NCI-H2107 treated with DMSO at 0.1 percent for 48 hours (cell line): ENCODE data around the gene JPH4.

ENCODE experiments used
- DNase-seq: peaks from one replicate; lab custom pipeline; 2025; ENCODE audit not compliant: unreplicated experiment; lab: John Stamatoyannopoulos, UW

JPH4 gene

GRCh38 chr14:23532658-23533057 is 45.9 kb downstream of the JPH4 start:
- DNase-seq, result no peak

GRCh38 chr14:23531391-23531790 is 47.2 kb downstream of the JPH4 start:
- no peak for DNase-seq

GRCh38 chr14:23530375-23531055 is 48.1 kb downstream of the JPH4 start:
- no peak for DNase-seq

- DNase-seq, result no peak
Measured at GRCh38 chr14:23529016-23529415, 49.6 kb downstream of the JPH4 start.

GRCh38 chr14:23528555-23528954 is 50.0 kb downstream of the JPH4 start:
- no peak for DNase-seq

GRCh38 chr14:23525611-23526010 is 53.0 kb downstream of the JPH4 start:
- no peak for DNase-seq

GRCh38 chr14:23524954-23525353 is 53.6 kb downstream of the JPH4 start:
- no peak for DNase-seq

- no peak for DNase-seq
Measured at GRCh38 chr14:23523229-23524016, 55.2 kb downstream of the JPH4 start.

- DNase-seq, result no peak
Measured at GRCh38 chr14:23522643-23523198, 55.9 kb downstream of the JPH4 start.

GRCh38 chr14:23521785-23522640 is 56.6 kb downstream of the JPH4 start:
- no peak for DNase-seq

GRCh38 chr14:23520899-23521533 is 57.6 kb downstream of the JPH4 start:
- no peak for DNase-seq

GRCh38 chr14:23518709-23519108 is 59.9 kb downstream of the JPH4 start:
- DNase-seq, result no peak
